ENCODE measurements around the gene ST6GALNAC2.
"Not testable (repeated sequence)": the region's sequence is repeated elsewhere in the genome, so short reads cannot be mapped to it uniquely, and the experiment has no call there.

Gene ST6GALNAC2

GRCh38 chr17:76538941-76539570 lies 46.6 kb downstream of the ST6GALNAC2 start:
- no peak for DNase-seq

- DNase-seq = no peak
Observed at GRCh38 chr17:76538281-76538931, 47.3 kb downstream of the ST6GALNAC2 start.

GRCh38 chr17:76537578-76538280 lies 47.9 kb downstream of the ST6GALNAC2 start, which contains the start of gene CYGB:
CYGB (minus strand) TSS chr17:76537709; CDS start chr17:76537542, 167 bp downstream.
- DNase-seq = no peak

GRCh38 chr17:76537288-76537577 lies 48.4 kb downstream of the ST6GALNAC2 start:
- DNase-seq = no peak

- DNase-seq = no peak
Observed at GRCh38 chr17:76536511-76537287, 49.0 kb downstream of the ST6GALNAC2 start.

GRCh38 chr17:76535788-76536510 lies 49.7 kb downstream of the ST6GALNAC2 start:
- DNase-seq = no peak

GRCh38 chr17:76534831-76535732 lies 50.6 kb downstream of the ST6GALNAC2 start:
- no peak for DNase-seq

- not testable (repeated sequence) for DNase-seq
Observed at GRCh38 chr17:76533640-76534359, 51.9 kb downstream of the ST6GALNAC2 start.

GRCh38 chr17:76532072-76532651 lies 53.5 kb downstream of the ST6GALNAC2 start:
- no peak for DNase-seq

- DNase-seq = no peak
Observed at GRCh38 chr17:76531486-76532038, 54.1 kb downstream of the ST6GALNAC2 start.

- no peak for DNase-seq
Observed at GRCh38 chr17:76530811-76531485, 54.7 kb downstream of the ST6GALNAC2 start.

GRCh38 chr17:76530095-76530723 lies 55.5 kb downstream of the ST6GALNAC2 start:
- no peak for DNase-seq

GRCh38 chr17:76529224-76530094 lies 56.2 kb downstream of the ST6GALNAC2 start:
- DNase-seq = no peak

- no peak for DNase-seq
Observed at GRCh38 chr17:76528528-76529223, 57.0 kb downstream of the ST6GALNAC2 start.

GRCh38 chr17:76528156-76528527 lies 57.5 kb downstream of the ST6GALNAC2 start:
- no peak for DNase-seq

- DNase-seq = no peak
Observed at GRCh38 chr17:76527430-76528111, 58.1 kb downstream of the ST6GALNAC2 start.

- not testable (repeated sequence) for DNase-seq
Observed at GRCh38 chr17:76527016-76527415, 58.6 kb downstream of the ST6GALNAC2 start.
